Measurements from ENCODE around the gene LCE1A.
A peak's percentile ranks its signal among the peaks of the same experiment; 100 is the strongest.

GRCh38 chr1:152870831-152871730 lies 43.8 kb downstream of the LCE1A start:
- TF ChIP-seq CTCF (IDR thresholded peaks at IDR 0.05; ENCODE audit: control extremely low read depth in 1 of 3, insufficient read depth in 1 of 3, low read depth in 1 of 3, low read length in 3 of 3) (peak; percentile 42 to 73 (median 71)), EZH2 (IDR thresholded peaks at IDR 0.05; ENCODE audit: low read depth, low read length, severe bottlenecking) (no peak), CREB1 (IDR thresholded peaks at IDR 0.05) (no peak), TCF12 (IDR thresholded peaks at IDR 0.05; ENCODE audit: low read depth, low read length) (no peak)
